HFF-Myc (cell line): ENCODE measurements around the gene SELENOM.
"Not testable (repeated sequence)": the region's sequence is repeated elsewhere in the genome, so short reads cannot be mapped to it uniquely, and the experiment has no call there.

Experiments used
- DNase-seq: peaks from one replicate; pipeline ENCODE4 v3.0.0-alpha.2; 2011; ENCODE audit warnings: low read depth; ENCODE audit errors: extremely low read depth
- H3K4me3 ChIP-seq: replicated peaks from 2 replicates; pipeline ENCODE4 v1.5.1; 2011; ENCODE audit warnings: low read depth, mild to moderate bottlenecking, control low read depth, low read length
- CTCF ChIP-seq: IDR thresholded peaks from 2 replicates; pipeline ENCODE4 v1.5.1; 2012; ENCODE audit warnings: mild to moderate bottlenecking, low read depth, low read length, control low read depth; ENCODE audit errors: missing control alignments

Gene SELENOM

GRCh38 chr22:31098632-31099110 lies 8.7 kb downstream of the SELENOM start:
- TF ChIP-seq CTCF: no peak
- no peak for DNase-seq
- no peak overlapping the region for H3K4me3 ChIP-seq

- no peak overlapping the region for H3K4me3 ChIP-seq
- no peak for TF ChIP-seq CTCF
- DNase-seq: no peak
These were observed 9.3 kb downstream of the SELENOM start for GRCh38 chr22:31097941-31098631.

GRCh38 chr22:31097539-31097938 lies 9.8 kb downstream of the SELENOM start:
- DNase-seq, H3K4me3 ChIP-seq: not testable (repeated sequence)

GRCh38 chr22:31096657-31097279 lies 10.6 kb downstream of the SELENOM start:
- TF ChIP-seq CTCF: no peak
- no peak for DNase-seq
- no peak overlapping the region for H3K4me3 ChIP-seq

- DNase-seq: no peak
- no peak for TF ChIP-seq CTCF
These were observed 11.6 kb downstream of the SELENOM start for GRCh38 chr22:31095637-31096249.

GRCh38 chr22:31094741-31095140 lies 12.6 kb downstream of the SELENOM start:
- DNase-seq: no peak

More at GRCh38 chr22:31095637-31096249, 11.6 kb downstream of the SELENOM start:
- no peak overlapping the region for H3K4me3 ChIP-seq

More at GRCh38 chr22:31094741-31095140, 12.6 kb downstream of the SELENOM start:
- TF ChIP-seq CTCF: no peak
- no peak overlapping the region for H3K4me3 ChIP-seq
